Upper lobe of right lung (tissue), 1 donor: Measurements from ENCODE around the gene TOM1L2. TPM values are rescaled to one million over a fixed set of nuclear protein-coding genes. Genes with fewer than 3 reads are reported as not detected.

Experiments
- ATAC-seq: fragments of 200-7000 bp; cut with Tn5 transposase; one replicate; pipeline ENCODE4 v1.9.1; 2020; ENCODE audit warnings: mild to moderate bottlenecking, moderate library complexity
- DNase-seq: peaks from one replicate; pipeline ENCODE4 v3.0.0-alpha.2; 2020
- H3K27ac ChIP-seq: fragments of 200-600 bp; one replicate; pipeline ENCODE4 v1.8.0; 2022
- H3K27me3 ChIP-seq: fragments of 200-600 bp; one replicate; pipeline ENCODE4 v1.8.0; 2022; ENCODE audit warnings: mild to moderate bottlenecking
- H3K36me3 ChIP-seq: fragments of 200-600 bp; one replicate; pipeline ENCODE4 v1.8.0; 2022
- H3K4me1 ChIP-seq: fragments of 200-600 bp; one replicate; pipeline ENCODE4 v1.8.0; 2022
- H3K4me3 ChIP-seq: fragments of 200-600 bp; one replicate; pipeline ENCODE4 v1.8.0; 2022; ENCODE audit warnings: mild to moderate bottlenecking
- H3K9me3 ChIP-seq: fragments of 200-600 bp; one replicate; pipeline ENCODE4 v1.8.0; 2022
- intact Hi-C: fragments of 100-400 bp; cut with DNase I; formaldehyde crosslinking; loops from one replicate; pipeline ENCODE4 v1.11.0; 2022
- total RNA-seq: library from RNA; stranded (reverse); fragmentation: NEBNext Ultra II Directional; extraction: Animal tissue kit (Norgen Biotek cat#: 25700); gene quantifications from one replicate; pipeline ENCODE4 v1.2.1, GENCODE V29; 2021
- TF ChIP-seq, protein P1 (sequence below): fragments of 200-600 bp; IDR thresholded peaks from one replicate; pipeline ENCODE4 v1.8.0; 2022; ENCODE audit warnings: antibody characterized with exemption
- donor health status: DM: no; HTN: yes; CAD: no; lungs with severe emphysema.

TOM1L2 gene
- total RNA-seq, 1 donor from 2014 or later: 76.7 TPM

DNA sequence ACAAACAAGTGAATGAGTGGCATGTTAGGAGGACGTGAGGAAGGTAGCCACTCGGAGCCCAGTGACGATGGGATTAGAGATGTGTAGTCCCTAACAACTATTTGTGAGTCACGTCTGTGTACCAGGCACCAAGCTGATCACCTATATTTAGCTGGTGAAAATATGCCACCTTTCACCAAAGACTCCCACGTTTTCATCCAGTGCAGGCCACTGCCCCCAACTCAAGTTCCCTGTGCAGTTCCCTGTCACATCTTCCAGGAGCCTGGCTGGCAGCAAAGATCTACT is 67.2 kb downstream of the TOM1L2 start:
- ATAC-seq: no peak
- Histone ChIP-seq H3K4me3 (no peak overlapping the region), H3K4me1 (peaks cover 41% of the 10 kb centered on the region), H3K9me3 (no peaks in the 10 kb centered on the region), H3K27me3 (no peaks in the 10 kb centered on the region), H3K36me3 (no peaks in the 10 kb centered on the region), H3K27ac (no peak overlapping the region)
- TF ChIP-seq, protein P1, sequence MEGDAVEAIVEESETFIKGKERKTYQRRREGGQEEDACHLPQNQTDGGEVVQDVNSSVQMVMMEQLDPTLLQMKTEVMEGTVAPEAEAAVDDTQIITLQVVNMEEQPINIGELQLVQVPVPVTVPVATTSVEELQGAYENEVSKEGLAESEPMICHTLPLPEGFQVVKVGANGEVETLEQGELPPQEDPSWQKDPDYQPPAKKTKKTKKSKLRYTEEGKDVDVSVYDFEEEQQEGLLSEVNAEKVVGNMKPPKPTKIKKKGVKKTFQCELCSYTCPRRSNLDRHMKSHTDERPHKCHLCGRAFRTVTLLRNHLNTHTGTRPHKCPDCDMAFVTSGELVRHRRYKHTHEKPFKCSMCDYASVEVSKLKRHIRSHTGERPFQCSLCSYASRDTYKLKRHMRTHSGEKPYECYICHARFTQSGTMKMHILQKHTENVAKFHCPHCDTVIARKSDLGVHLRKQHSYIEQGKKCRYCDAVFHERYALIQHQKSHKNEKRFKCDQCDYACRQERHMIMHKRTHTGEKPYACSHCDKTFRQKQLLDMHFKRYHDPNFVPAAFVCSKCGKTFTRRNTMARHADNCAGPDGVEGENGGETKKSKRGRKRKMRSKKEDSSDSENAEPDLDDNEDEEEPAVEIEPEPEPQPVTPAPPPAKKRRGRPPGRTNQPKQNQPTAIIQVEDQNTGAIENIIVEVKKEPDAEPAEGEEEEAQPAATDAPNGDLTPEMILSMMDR: no peak
- intact Hi-C loops: no loop called here
- DNase-seq: no peak

DNA sequence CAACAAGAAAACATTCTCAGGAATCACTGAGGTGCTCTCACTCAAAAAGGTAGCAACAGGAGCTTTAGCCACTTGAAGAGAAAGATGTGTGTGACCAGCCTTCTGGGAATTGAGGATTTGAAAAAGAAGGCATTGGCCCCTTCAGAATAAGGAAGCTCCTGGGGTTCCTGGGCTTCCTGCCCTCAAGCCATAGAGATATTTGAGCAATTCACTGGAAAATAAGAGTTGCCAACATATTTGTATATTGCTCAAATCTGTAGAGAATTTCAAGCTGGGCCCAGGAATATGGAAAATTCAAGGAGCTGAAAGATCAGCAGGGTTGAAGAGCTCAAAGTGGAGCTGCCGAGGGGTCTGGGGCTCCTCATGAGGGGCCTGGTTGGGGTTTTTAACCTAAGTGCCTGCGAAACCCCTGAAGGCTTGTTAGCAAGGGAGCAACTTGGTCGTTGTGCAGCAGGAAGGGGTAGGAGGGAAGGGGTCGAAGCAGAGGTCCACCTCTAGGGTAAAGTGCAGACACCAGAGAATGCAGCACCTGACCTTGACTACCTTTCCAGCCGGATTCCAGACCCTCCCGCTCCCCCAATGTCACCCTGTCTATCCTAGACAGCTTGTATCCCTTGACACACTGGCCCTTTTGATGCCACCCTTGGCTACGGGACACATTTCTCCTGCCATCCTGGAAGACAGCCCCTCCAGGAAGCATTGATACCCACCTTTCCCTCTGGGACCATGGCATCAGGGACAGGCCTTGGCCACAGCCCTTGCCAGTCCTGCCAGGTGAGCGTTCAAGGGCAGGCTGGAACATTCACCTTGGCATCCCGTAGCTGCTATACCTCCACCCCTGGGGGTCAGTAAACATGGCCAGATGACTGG is 67.8 kb downstream of the TOM1L2 start:
- intact Hi-C loops: no loop called here

DNA sequence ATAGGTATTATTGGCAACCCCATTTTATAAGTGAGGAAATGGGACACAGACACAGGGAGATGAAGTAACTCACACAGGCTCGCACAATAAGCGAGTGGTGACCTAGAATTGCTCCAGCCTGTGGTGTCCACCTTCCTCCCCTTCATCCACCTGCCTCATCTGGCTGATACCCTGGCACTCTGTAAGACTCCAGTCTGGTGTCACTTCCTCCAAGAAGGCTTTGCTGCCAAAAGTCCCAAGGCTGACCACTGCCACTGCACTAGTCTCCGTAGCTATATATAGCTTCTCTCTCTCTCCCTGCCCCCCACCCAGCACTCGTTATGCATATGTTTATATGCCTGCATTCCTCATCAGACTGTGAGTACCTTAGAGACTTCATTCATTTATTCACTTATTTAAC is 69.3 kb downstream of the TOM1L2 start:
- intact Hi-C loops: no loop called here

More for the DNA sequence above, 67.8 kb downstream of the TOM1L2 start:
- H3K4me3 ChIP-seq: no peak overlapping the region
- no peaks in the 10 kb centered on the region for H3K27me3 ChIP-seq
- peaks cover 47% of the 10 kb centered on the region for H3K4me1 ChIP-seq
- ATAC-seq (no peak), DNase-seq (no peak)
- no peaks in the 10 kb centered on the region for H3K36me3 ChIP-seq
- peak overlapping the region; percentile 4 for H3K27ac ChIP-seq
- H3K9me3 ChIP-seq: no peaks in the 10 kb centered on the region
- TF ChIP-seq, protein P1: no peak

DNA sequence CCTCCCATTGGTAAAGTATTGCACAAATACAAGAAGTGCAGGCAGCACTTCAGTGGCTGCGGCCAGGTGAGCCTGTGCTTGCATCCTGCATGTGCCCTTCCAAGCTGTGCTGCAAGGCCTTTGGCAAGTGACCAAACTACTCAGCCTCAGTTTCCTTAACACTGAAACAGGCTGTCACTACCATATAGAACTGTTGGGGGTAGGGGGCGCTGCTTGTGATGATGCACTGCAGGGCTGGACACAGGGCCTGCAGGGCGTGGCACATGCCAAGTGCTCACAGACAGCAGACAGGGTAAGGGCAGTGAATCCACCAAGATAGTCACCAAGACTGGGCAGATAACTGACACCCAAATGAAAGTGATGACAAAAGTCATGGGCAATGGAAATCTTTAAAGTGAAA is 69.8 kb downstream of the TOM1L2 start:
- no peak for DNase-seq
- no peak for ATAC-seq
- H3K27me3 ChIP-seq: no peaks in the 10 kb centered on the region
- no peak overlapping the region for H3K27ac ChIP-seq
- peaks cover 15% of the 10 kb centered on the region for H3K36me3 ChIP-seq
- intact Hi-C loops: no loop called here
- H3K4me1 ChIP-seq: peaks cover 45% of the 10 kb centered on the region
- H3K4me3 ChIP-seq: no peak overlapping the region
- TF ChIP-seq, protein P1: no peak
- H3K9me3 ChIP-seq: no peaks in the 10 kb centered on the region

More for the DNA sequence above, 69.3 kb downstream of the TOM1L2 start:
- H3K36me3 ChIP-seq: peaks cover 10% of the 10 kb centered on the region
- H3K27ac ChIP-seq: no peak overlapping the region
- no peaks in the 10 kb centered on the region for H3K9me3 ChIP-seq
- DNase-seq (no peak), ATAC-seq (no peak)
- H3K4me3 ChIP-seq: no peak overlapping the region
- H3K27me3 ChIP-seq: no peaks in the 10 kb centered on the region
- TF ChIP-seq, protein P1: no peak
- peaks cover 48% of the 10 kb centered on the region for H3K4me1 ChIP-seq

DNA sequence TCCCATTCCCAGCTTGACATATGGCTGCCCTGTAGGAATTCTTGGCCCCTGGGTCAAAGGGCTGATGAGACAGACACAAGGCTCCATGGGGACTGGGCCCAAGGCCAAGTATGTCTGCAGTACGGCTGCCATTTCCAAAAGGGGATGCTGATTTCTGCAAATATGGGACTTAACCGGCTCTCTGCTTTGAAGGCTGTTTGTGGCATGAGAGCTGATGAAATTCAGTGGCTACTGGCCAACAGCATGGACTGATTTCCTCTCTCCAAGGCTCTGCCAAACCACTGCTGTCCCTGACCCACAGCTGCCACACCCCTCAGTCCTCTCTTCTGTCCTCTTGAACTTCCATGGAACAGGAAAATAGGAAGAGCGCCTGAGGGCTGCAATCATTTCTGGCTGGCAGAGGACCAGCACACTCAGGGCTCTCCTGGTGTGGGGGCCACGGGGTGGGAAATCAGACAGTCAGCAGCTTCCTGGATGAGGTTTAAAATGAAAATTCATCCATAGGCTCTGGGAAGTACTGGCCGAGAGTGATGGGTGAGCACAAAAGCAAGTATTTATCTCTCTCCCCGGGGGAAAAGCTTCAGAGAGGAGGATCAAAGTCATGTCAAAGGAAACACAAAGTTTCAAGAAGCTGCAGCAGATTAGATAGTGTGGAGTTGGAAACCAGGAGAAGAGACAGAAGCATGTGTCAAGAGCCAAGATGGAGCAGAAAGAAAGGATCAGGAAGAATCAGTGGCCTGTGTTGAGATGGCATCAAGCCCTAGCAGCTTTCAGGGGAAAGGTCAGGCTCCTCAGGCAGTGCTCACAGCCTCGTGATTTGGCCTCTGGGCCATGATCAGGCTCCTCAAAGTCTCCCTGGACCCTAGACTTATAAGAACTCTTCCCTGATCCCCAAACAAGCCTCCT is 71.3 kb downstream of the TOM1L2 start:
- peak; percentile 81 for DNase-seq

More for the DNA sequence above, 71.3 kb downstream of the TOM1L2 start:
- TF ChIP-seq, protein P1: no peak
- Histone ChIP-seq H3K9me3 (no peaks in the 10 kb centered on the region), H3K27me3 (no peaks in the 10 kb centered on the region), H3K4me3 (no peak overlapping the region), H3K4me1 (peaks cover 33% of the 10 kb centered on the region), H3K27ac (peak overlapping the region; percentile 68), H3K36me3 (peaks cover 28% of the 10 kb centered on the region)
- peak; percentile 92 for ATAC-seq
- intact Hi-C loops: no loop called here
